HepG2 (cell line): ENCODE measurements around the gene MDFIC. TPM values are rescaled to one million over a fixed set of nuclear protein-coding genes. Genes with fewer than 3 reads are reported as not detected.

Experiments used
- ATAC-seq: fragments of 200-7000 bp; cut with Tn5 transposase; 3 replicates; pipeline ENCODE4 v1.9.1; 2020; ENCODE audit warnings: mild to moderate bottlenecking, moderate library complexity
- BruUV-seq: library from RNA; stranded (reverse); fragments of 400-500 nt; replicated peaks from 2 replicates; lab custom pipeline; 2021; lab: Mats Ljungman, UMichigan
- CTCF ChIA-PET: fragments of 300-600 bp; formaldehyde crosslinking; extraction: SDS; loops from one replicate; lab custom pipeline; 2021; ENCODE audit warnings: low total read pairs, inconsistent platforms, low intra/inter-chr PET ratio; lab: Yijun Ruan, JAX
- POLR2A ChIA-PET: fragments of 350-600 bp; sonication (Branson Sonifier 250); formaldehyde crosslinking; loops from one replicate; lab custom pipeline; 2020; ENCODE audit warnings: antibody characterized with exemption, inconsistent platforms; lab: Yijun Ruan, JAX
- DNase-seq: peaks from one replicate; pipeline ENCODE4 v3.0.0-alpha.2; 2015; ENCODE audit warnings: low spot score
- FAIRE-seq: peaks from 3 replicates; lab custom pipeline; 2011; peaks lifted over from hg19 to GRCh38; lab: Jason Lieb, UNC
- H2AFZ ChIP-seq: one replicate; pipeline ENCODE4 v1.6.1; 2011; ENCODE audit warnings: low read length, inconsistent platforms
- H3K27ac ChIP-seq: fragments of 300-600 bp; 3 replicates; pipeline ENCODE4 v1.8.0; 2011; ENCODE audit warnings: mixed run types, mild to moderate bottlenecking, mixed read lengths, low read length, inconsistent platforms; ENCODE audit not compliant: insufficient read depth; ENCODE audit errors: extremely low read length
- H3K27me3 ChIP-seq, 2 experiments: fragments of 200-600 bp in 1 of 2; 2 replicates in 1 of 2; 3 replicates in 1 of 2; pipeline versions ENCODE4 v1.6.0 to v1.8.0; 2011; ENCODE audit warnings: low read length in 2 of 2, mild to moderate bottlenecking in 2 of 2, moderate library complexity in 2 of 2, inconsistent platforms in 1 of 2; ENCODE audit not compliant: insufficient read depth in 2 of 2, control insufficient read depth in 1 of 2
- H3K36me3 ChIP-seq, 2 experiments: fragments of 200-600 bp in 1 of 2; replicated peaks in 1 of 2; 2 replicates in 1 of 2; 3 replicates in 1 of 2; pipeline versions ENCODE4 v1.5.1 to v1.8.0; 2011; ENCODE audit warnings: low read length in 2 of 2, inconsistent platforms in 1 of 2; ENCODE audit not compliant: insufficient read depth in 2 of 2, control insufficient read depth in 1 of 2
- H3K4me1 ChIP-seq: 2 replicates; pipeline ENCODE4 v1.5.1; 2012; ENCODE audit warnings: low read length, inconsistent platforms; ENCODE audit not compliant: insufficient read depth
- H3K4me2 ChIP-seq: 2 replicates; pipeline ENCODE4 v1.6.0; 2011; ENCODE audit warnings: low read depth, low read length, inconsistent platforms
- H3K4me3 ChIP-seq, 3 experiments: fragments of 200-600 bp in 1 of 3; sonication (generic), shearing (Covaris generic) in 1 of 3; replicated peaks in 1 of 3; 2 replicates each; pipeline ENCODE4 v1.5.1; 2011 to 2016; ENCODE audit warnings: low read length in 3 of 3, inconsistent platforms in 2 of 3, low read depth in 2 of 3, mild to moderate bottlenecking in 2 of 3, control low read depth in 1 of 3, mixed read lengths in 1 of 3; ENCODE audit not compliant: insufficient read depth in 1 of 3
- H3K79me2 ChIP-seq: one replicate; pipeline ENCODE4 v1.6.1; 2011; ENCODE audit warnings: low read length, inconsistent platforms; ENCODE audit not compliant: insufficient read depth
- H3K9ac ChIP-seq: 2 replicates; pipeline ENCODE4 v1.6.0; 2011; ENCODE audit warnings: mild to moderate bottlenecking, low read depth, low read length, inconsistent platforms; ENCODE audit not compliant: insufficient read depth
- H3K9me3 ChIP-seq: 2 replicates; pipeline ENCODE4 v1.5.1; 2012; ENCODE audit warnings: mild to moderate bottlenecking, low read length
- H4K20me1 ChIP-seq: 2 replicates; pipeline ENCODE4 v1.6.0; 2011; ENCODE audit warnings: inconsistent platforms, mild to moderate bottlenecking, low read length, moderate library complexity; ENCODE audit not compliant: insufficient read depth
- FOXO4 ChIP-seq: sonication (generic); formaldehyde crosslinking; conservative IDR thresholded peaks from 2 replicates; pipeline ENCODE4 v1.8.1; 2023; ENCODE audit warnings: missing genetic modification reagents
- HDAC6 ChIP-seq: fragments of 200-600 bp; sonication (generic); IDR thresholded peaks from 2 replicates; pipeline ENCODE4 v1.7.0; 2017; ENCODE audit warnings: mild to moderate bottlenecking, antibody characterized with exemption, low read length, low read depth
- HMGA1 ChIP-seq: sonication (generic); formaldehyde crosslinking; conservative IDR thresholded peaks from 2 replicates; pipeline ENCODE4 v1.4.0; 2020; ENCODE audit warnings: missing genetic modification reagents
- KAT8 ChIP-seq: IDR thresholded peaks from 2 replicates; pipeline ENCODE4 v1.6.1; 2016; ENCODE audit warnings: missing genetic modification reagents, missing compliant biosample characterization
- MLXIP ChIP-seq: sonication (generic); formaldehyde crosslinking; IDR thresholded peaks from 2 replicates; pipeline ENCODE4 v1.9.0; 2021; ENCODE audit warnings: missing genetic modification reagents, borderline replicate concordance
- RCOR2 ChIP-seq: IDR thresholded peaks from 2 replicates; pipeline ENCODE4 v1.6.1; 2016; ENCODE audit warnings: missing biosample characterization, missing genetic modification reagents
- SMAD3 ChIP-seq: sonication (generic); formaldehyde crosslinking; IDR thresholded peaks from 2 replicates; pipeline ENCODE4 v1.4.0; 2020; ENCODE audit warnings: missing genetic modification reagents
- SRSF4 ChIP-seq: fragments of 200-400 bp; formaldehyde crosslinking; IDR thresholded peaks from one replicate; pipeline ENCODE4 v1.6.1; 2018; ENCODE audit warnings: mild to moderate bottlenecking, low read depth, low read length, moderate library complexity; ENCODE audit not compliant: poor library complexity, severe bottlenecking
- XRCC5 ChIP-seq: fragments of 200-400 bp; formaldehyde crosslinking; optimal IDR thresholded peaks from 2 replicates; pipeline ENCODE3; 2017; ENCODE audit warnings: mild to moderate bottlenecking, low read length
- ZBTB44 ChIP-seq: sonication (generic); formaldehyde crosslinking; IDR thresholded peaks from 2 replicates; pipeline ENCODE4 v1.4.0; 2020; ENCODE audit warnings: missing genetic modification reagents
- ZNF30 ChIP-seq: sonication (generic); formaldehyde crosslinking; IDR thresholded peaks from 2 replicates; pipeline ENCODE4 v1.5.0; 2020; ENCODE audit warnings: mild to moderate bottlenecking, missing genetic modification reagents
- ZNF337 ChIP-seq: sonication (generic); formaldehyde crosslinking; IDR thresholded peaks from 2 replicates; pipeline ENCODE4 v1.5.1; 2020; ENCODE audit warnings: missing genetic modification reagents, low read depth, mild to moderate bottlenecking, borderline replicate concordance
- ZNF660 ChIP-seq: sonication (generic); formaldehyde crosslinking; IDR thresholded peaks from 2 replicates; pipeline ENCODE4 v1.5.1; 2020; ENCODE audit warnings: mild to moderate bottlenecking, low read depth, missing genetic modification reagents, borderline replicate concordance
- WGBS: methylation state at CpG from one replicate; pipeline ENCODE4 v1.1.6; 2017; ENCODE audit warnings: low lambda C conversion rate; 5-methylcytosine and 5-hydroxymethylcytosine counted together
- in situ Hi-C: cut with HindIII; loops from 2 replicates; pipeline ENCODE4 v1.10.0; 2017; ENCODE audit warnings: low pct_unique_long_range_greater_than_20kb; ENCODE audit not compliant: extremely low pct_ligation_motif_present
- intact Hi-C: fragments of 100-400 bp; cut with micrococcal nuclease; formaldehyde crosslinking; loops from one replicate; pipeline ENCODE4 v1.10.0; 2022; ENCODE audit not compliant: unreplicated experiment
- polyA plus RNA-seq, 8 experiments: library from polyadenylated mRNA; depleted of rRNA in 3 of 8; stranded (reverse) in 7 of 8; unstranded in 1 of 8; fragments of >200 nt; fragmentation: Illumina TruSeq in 4 of 8; extraction: Trizol in 4 of 8; gene quantifications; 2 replicates each; pipeline versions ENCODE4 v1.2.1 to v1.2.3, GENCODE V29; 2011 to 2016; ENCODE audit warnings: low read depth in 4 of 8, missing spikeins in 1 of 8, mixed read lengths in 1 of 8; ENCODE audit not compliant: insufficient read depth in 1 of 8
- total RNA-seq, 5 experiments: library from RNA; depleted of rRNA; stranded (reverse); fragments of >200 nt; fragmentation: Illumina TruSeq; extraction: Trizol; gene quantifications; 2 replicates each; pipeline ENCODE4 v1.2.3, GENCODE V29; 2016; ENCODE audit warnings: low read depth in 1 of 5
- TF ChIP-seq, protein P1 (sequence below): sonication (generic); formaldehyde crosslinking; IDR thresholded peaks from 2 replicates; pipeline ENCODE4 v1.4.0; 2020; ENCODE audit warnings: mild to moderate bottlenecking, missing genetic modification reagents, borderline replicate concordance

Gene MDFIC
- total and polyA plus RNA-seq, 2 of the 13 experiments (the other 11 are each of a cell fraction or from before 2014, with no cell fraction given): 0.13 TPM; not detected in 1

GRCh38 chr7:114949231-114949630 lies 27.3 kb downstream of the MDFIC start:
- DNase-seq (no peak), FAIRE-seq (no peak), ATAC-seq (no peak)
- Histone ChIP-seq H3K79me2 (no peaks in the 10 kb centered on the region), H3K4me1 (no peaks in the 10 kb centered on the region), H3K9me3 (no peaks in the 10 kb centered on the region), H3K36me3 (no peaks in the 10 kb centered on the region), H3K9ac (no peak overlapping the region), H2AFZ (no peak overlapping the region), H3K4me3 (no peak overlapping the region), H3K27me3 (no peaks in the 10 kb centered on the region), H4K20me1 (no peaks in the 10 kb centered on the region), H3K27ac (no peak overlapping the region), H3K4me2 (no peak overlapping the region)
- intact Hi-C loops (no loop called here), in situ Hi-C loops (no loop called here)
- ChIA-PET POLR2A (no interaction called here), CTCF (no interaction called here)
- 69% methylated on average over 1 of the region's 1 CpG for WGBS
- no TSS peak for BruUV-seq
- TF ChIP-seq FOXO4 (CRISPR knock-in tag): no peak
- TF ChIP-seq ZNF660 (CRISPR knock-in tag): no peak
- no peak for TF ChIP-seq ZNF337 (CRISPR knock-in tag)
- no peak for TF ChIP-seq XRCC5
- TF ChIP-seq SRSF4: no peak
- no peak for TF ChIP-seq HMGA1
- TF ChIP-seq MLXIP (CRISPR knock-in tag): no peak
- no peak for TF ChIP-seq ZBTB44
- no peak for TF ChIP-seq SMAD3 (CRISPR knock-in tag)
- TF ChIP-seq, protein P1, sequence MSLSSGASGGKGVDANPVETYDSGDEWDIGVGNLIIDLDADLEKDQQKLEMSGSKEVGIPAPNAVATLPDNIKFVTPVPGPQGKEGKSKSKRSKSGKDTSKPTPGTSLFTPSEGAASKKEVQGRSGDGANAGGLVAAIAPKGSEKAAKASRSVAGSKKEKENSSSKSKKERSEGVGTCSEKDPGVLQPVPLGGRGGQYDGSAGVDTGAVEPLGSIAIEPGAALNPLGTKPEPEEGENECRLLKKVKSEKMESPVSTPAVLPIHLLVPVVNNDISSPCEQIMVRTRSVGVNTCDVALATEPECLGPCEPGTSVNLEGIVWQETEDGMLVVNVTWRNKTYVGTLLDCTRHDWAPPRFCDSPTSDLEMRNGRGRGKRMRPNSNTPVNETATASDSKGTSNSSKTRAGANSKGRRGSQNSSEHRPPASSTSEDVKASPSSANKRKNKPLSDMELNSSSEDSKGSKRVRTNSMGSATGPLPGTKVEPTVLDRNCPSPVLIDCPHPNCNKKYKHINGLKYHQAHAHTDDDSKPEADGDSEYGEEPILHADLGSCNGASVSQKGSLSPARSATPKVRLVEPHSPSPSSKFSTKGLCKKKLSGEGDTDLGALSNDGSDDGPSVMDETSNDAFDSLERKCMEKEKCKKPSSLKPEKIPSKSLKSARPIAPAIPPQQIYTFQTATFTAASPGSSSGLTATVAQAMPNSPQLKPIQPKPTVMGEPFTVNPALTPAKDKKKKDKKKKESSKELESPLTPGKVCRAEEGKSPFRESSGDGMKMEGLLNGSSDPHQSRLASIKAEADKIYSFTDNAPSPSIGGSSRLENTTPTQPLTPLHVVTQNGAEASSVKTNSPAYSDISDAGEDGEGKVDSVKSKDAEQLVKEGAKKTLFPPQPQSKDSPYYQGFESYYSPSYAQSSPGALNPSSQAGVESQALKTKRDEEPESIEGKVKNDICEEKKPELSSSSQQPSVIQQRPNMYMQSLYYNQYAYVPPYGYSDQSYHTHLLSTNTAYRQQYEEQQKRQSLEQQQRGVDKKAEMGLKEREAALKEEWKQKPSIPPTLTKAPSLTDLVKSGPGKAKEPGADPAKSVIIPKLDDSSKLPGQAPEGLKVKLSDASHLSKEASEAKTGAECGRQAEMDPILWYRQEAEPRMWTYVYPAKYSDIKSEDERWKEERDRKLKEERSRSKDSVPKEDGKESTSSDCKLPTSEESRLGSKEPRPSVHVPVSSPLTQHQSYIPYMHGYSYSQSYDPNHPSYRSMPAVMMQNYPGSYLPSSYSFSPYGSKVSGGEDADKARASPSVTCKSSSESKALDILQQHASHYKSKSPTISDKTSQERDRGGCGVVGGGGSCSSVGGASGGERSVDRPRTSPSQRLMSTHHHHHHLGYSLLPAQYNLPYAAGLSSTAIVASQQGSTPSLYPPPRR (CRISPR knock-in tag): no peak
- TF ChIP-seq ZNF30: no peak
- no peak for TF ChIP-seq RCOR2
- no peak for TF ChIP-seq HDAC6
- no peak for TF ChIP-seq KAT8 (CRISPR knock-in tag)
